Nephron (organoid): ENCODE results near the gene NCBP2L.

Experiments used
- H3K27ac Mint-ChIP-seq, 3 experiments: 2 replicates each; pipeline ENCODE4 v1.8.0; 2020; ENCODE audit warnings: mixed read lengths in 3 of 3, mild to moderate bottlenecking in 2 of 3, moderate library complexity in 1 of 3
- H3K27me3 Mint-ChIP-seq: 2 replicates; pipeline ENCODE4 v1.8.0; 2021; ENCODE audit warnings: low read depth, mild to moderate bottlenecking, moderate library complexity, mixed read lengths
- H3K36me3 Mint-ChIP-seq: 2 replicates; pipeline ENCODE4 v1.8.0; 2020; ENCODE audit warnings: low read depth, mixed read lengths
- H3K4me1 Mint-ChIP-seq: 2 replicates; pipeline ENCODE4 v1.8.0; 2020; ENCODE audit warnings: mixed read lengths
- H3K4me3 Mint-ChIP-seq, 3 experiments: 2 replicates each; pipeline ENCODE4 v1.8.0; 2020; ENCODE audit warnings: mild to moderate bottlenecking in 3 of 3, mixed read lengths in 3 of 3, moderate library complexity in 2 of 3
- H3K9me3 Mint-ChIP-seq: 2 replicates; pipeline ENCODE4 v1.8.0; 2020; ENCODE audit warnings: mixed read lengths
- TF ChIP-seq, protein P1 (sequence below), 3 experiments: fragments of 200-600 bp; sonication (generic); IDR thresholded peaks; one replicate each; pipeline ENCODE4 v1.5.0; 2021; ENCODE audit warnings: antibody characterized with exemption in 3 of 3; ENCODE audit not compliant: unreplicated experiment in 3 of 3

The NCBP2L gene

GRCh38 chrX:107823456-107823855 lies 45.9 kb downstream of the NCBP2L start:
- TF ChIP-seq, protein P1, sequence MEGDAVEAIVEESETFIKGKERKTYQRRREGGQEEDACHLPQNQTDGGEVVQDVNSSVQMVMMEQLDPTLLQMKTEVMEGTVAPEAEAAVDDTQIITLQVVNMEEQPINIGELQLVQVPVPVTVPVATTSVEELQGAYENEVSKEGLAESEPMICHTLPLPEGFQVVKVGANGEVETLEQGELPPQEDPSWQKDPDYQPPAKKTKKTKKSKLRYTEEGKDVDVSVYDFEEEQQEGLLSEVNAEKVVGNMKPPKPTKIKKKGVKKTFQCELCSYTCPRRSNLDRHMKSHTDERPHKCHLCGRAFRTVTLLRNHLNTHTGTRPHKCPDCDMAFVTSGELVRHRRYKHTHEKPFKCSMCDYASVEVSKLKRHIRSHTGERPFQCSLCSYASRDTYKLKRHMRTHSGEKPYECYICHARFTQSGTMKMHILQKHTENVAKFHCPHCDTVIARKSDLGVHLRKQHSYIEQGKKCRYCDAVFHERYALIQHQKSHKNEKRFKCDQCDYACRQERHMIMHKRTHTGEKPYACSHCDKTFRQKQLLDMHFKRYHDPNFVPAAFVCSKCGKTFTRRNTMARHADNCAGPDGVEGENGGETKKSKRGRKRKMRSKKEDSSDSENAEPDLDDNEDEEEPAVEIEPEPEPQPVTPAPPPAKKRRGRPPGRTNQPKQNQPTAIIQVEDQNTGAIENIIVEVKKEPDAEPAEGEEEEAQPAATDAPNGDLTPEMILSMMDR (IDR thresholded peaks at IDR 0.05; ENCODE audit: unreplicated experiment in 3 of 3): no peak
- Mint-ChIP-seq H3K36me3 (no peaks in the 10 kb centered on the region), H3K4me1 (peaks cover 21% of the 10 kb centered on the region), H3K27me3 (peaks cover 5% of the 10 kb centered on the region), H3K4me3 (no peak overlapping the region), H3K27ac (no peak overlapping the region), H3K9me3 (peaks cover 21% of the 10 kb centered on the region)

DNA sequence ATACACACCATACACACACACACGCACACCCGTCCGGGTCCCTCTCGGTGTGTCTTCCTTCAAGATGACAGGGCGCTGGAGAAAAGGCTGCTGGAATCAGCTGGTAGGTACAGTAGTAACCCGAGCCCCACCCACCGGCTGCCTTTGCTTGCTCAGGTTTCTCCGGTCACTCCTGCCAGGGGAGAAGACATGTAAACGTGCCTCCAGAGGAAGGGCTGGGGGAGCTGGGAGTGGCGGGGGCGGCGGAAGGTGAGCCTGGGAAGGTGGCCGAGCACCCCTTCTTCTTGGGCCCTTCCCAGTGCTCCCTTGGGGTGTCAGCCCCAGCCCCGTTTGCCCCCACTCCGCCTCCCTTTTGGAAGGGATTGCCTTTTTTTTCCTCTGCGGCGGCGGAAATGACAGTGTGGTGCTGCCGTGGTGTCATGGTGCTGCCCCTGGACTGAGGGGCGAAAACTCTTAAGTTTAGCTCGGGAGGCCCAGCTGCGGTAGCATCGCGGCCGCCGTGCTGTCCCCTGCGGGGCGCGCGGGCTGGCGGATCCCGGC lies 48.2 kb downstream of the NCBP2L start, which contains the start of gene MID2:
Gene MID2 (plus strand): TSS at position 169 of the 540 bp plus-strand sequence. CDS start 561 bp downstream, outside the sequence.
- Mint-ChIP-seq H3K4me3 (peak within 1 kb of the TSS; percentile 84 to 90 (median 85)), H3K36me3 (no peaks in the 10 kb centered on the region), H3K27me3 (peaks cover 5% of the 10 kb centered on the region), H3K4me1 (peaks cover 35% of the 10 kb centered on the region), H3K9me3 (peaks cover 11% of the 10 kb centered on the region), H3K27ac (peak within 1 kb of the TSS; percentile 96 to 97 (median 96))
- TF ChIP-seq, protein P1 (IDR thresholded peaks at IDR 0.05; ENCODE audit: unreplicated experiment in 3 of 3): no peak

GRCh38 chrX:107826238-107827029 lies 48.9 kb downstream of the NCBP2L start:
- Mint-ChIP-seq H3K9me3 (peaks cover 11% of the 10 kb centered on the region), H3K36me3 (no peaks in the 10 kb centered on the region), H3K27me3 (peaks cover 5% of the 10 kb centered on the region), H3K4me3 (peak overlapping the region; percentile 84 to 94 (median 90)), H3K4me1 (peaks cover 41% of the 10 kb centered on the region), H3K27ac (peak overlapping the region; percentile 96 to 97 (median 96))
- TF ChIP-seq, protein P1 (IDR thresholded peaks at IDR 0.05; ENCODE audit: unreplicated experiment in 3 of 3): no peak

- Mint-ChIP-seq H3K4me1 (peaks cover 41% of the 10 kb centered on the region), H3K4me3 (peak overlapping the region; percentile 84 to 94 (median 90)), H3K27me3 (peaks cover 5% of the 10 kb centered on the region), H3K27ac (peak overlapping the region; percentile 96 to 97 (median 96)), H3K36me3 (no peaks in the 10 kb centered on the region), H3K9me3 (peaks cover 11% of the 10 kb centered on the region)
- TF ChIP-seq, protein P1 (IDR thresholded peaks at IDR 0.05; ENCODE audit: unreplicated experiment in 3 of 3): no peak
These were observed 49.7 kb downstream of the NCBP2L start for GRCh38 chrX:107827030-107827831.

DNA sequence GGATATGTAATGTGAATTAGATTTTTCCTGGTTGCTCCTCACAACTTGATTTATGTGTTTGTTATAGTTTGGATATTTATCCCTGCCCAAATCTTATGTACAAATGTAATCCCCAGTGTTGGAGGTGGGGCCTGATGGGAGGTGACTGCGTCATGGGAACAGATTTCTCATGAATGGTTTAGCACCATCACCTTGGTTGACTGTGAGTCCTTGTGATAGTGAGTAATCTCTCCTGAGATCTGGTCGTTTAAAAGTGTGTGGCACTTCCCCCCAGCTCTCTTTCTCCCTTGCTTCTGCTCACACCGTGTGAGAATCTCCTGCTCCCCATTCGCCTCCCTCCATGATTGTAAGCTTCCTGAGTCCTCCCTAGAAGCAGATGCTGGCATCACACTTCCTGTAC lies 50.3 kb downstream of the NCBP2L start:
- no peaks in the 10 kb centered on the region for H3K36me3 Mint-ChIP-seq
- peak overlapping the region; percentile 96 to 97 (median 96) for H3K27ac Mint-ChIP-seq
- H3K4me3 Mint-ChIP-seq: peak overlapping the region; percentile 84 to 94 (median 90)
- H3K9me3 Mint-ChIP-seq: peaks cover 11% of the 10 kb centered on the region
- peaks cover 41% of the 10 kb centered on the region for H3K4me1 Mint-ChIP-seq
- H3K27me3 Mint-ChIP-seq: peaks cover 5% of the 10 kb centered on the region
- TF ChIP-seq, protein P1 (IDR thresholded peaks at IDR 0.05; ENCODE audit: unreplicated experiment in 3 of 3): no peak
